Posterior vena cava (tissue), 2 donors: ENCODE results near the gene GUCA2A. TPM values are rescaled to one million over a fixed set of nuclear protein-coding genes. Genes with fewer than 3 reads are reported as not detected.

Source experiments
- DNase-seq: peaks from one replicate; pipeline ENCODE4 v3.0.0-alpha.2; 2020; ENCODE audit warnings: low spot score
- intact Hi-C, 2 donors: fragments of 100-400 bp; cut with DNase I; formaldehyde crosslinking; loops; one replicate each; pipeline versions ENCODE4 v1.14.1 to v1.14.2; 2022 to 2023
- total RNA-seq, 2 donors: library from RNA; stranded (reverse); fragmentation: NEBNext Ultra II Directional; extraction: Animal tissue kit (Norgen Biotek cat#: 25700); gene quantifications; one replicate each; pipeline ENCODE4 v1.2.1, GENCODE V29; 2021
- donor health status: DM: yes; HTN: yes; CAD: no.
- donor health status: DM: yes; HTN: yes; CAD: no.

Gene GUCA2A
- total RNA-seq, 2 donors from 2014 or later, result not detected

GRCh38 chr1:42140191-42140590, 24.4 kb downstream of the GUCA2A start:
- intact Hi-C loops, result no loop called here
- no peak for DNase-seq

GRCh38 chr1:42139444-42139843, 25.1 kb downstream of the GUCA2A start:
- DNase-seq, result no peak
- intact Hi-C loops, result loop anchor here in 1 of 2 donors (2.0 kb wide), 1 partner anchor 49 kb away; no protein-coding TSS in a partner anchor

GRCh38 chr1:42138586-42138985, 26.0 kb downstream of the GUCA2A start:
- intact Hi-C loops, result loop anchor here in 1 of 2 donors (2.0 kb wide), 1 partner anchor 48 kb away; no protein-coding TSS in a partner anchor
- DNase-seq, result no peak

- DNase-seq, result no peak
- intact Hi-C loops, result loop anchor here in 1 of 2 donors (2.0 kb wide), 1 partner anchor 47 kb away; no protein-coding TSS in a partner anchor
These were observed 26.8 kb downstream of the GUCA2A start for GRCh38 chr1:42137766-42138165.

- intact Hi-C loops, result no loop called here
These were observed 28.1 kb downstream of the GUCA2A start for GRCh38 chr1:42136466-42136865.

GRCh38 chr1:42135426-42135825, 29.1 kb downstream of the GUCA2A start:
- DNase-seq, result no peak
- intact Hi-C loops, result no loop called here

More at GRCh38 chr1:42136466-42136865, 28.1 kb downstream of the GUCA2A start:
- no peak for DNase-seq

- no peak for DNase-seq
- intact Hi-C loops, result no loop called here
These were observed 30.6 kb downstream of the GUCA2A start for GRCh38 chr1:42133809-42134526.

GRCh38 chr1:42133390-42133789, 31.2 kb downstream of the GUCA2A start:
- intact Hi-C loops, result no loop called here
- no peak for DNase-seq

- no peak for DNase-seq
These were observed 34.4 kb downstream of the GUCA2A start for GRCh38 chr1:42130061-42130660.

GRCh38 chr1:42128964-42129363, 35.6 kb downstream of the GUCA2A start:
- intact Hi-C loops, result no loop called here
- no peak for DNase-seq

More at GRCh38 chr1:42130061-42130660, 34.4 kb downstream of the GUCA2A start:
- intact Hi-C loops, result no loop called here

GRCh38 chr1:42128499-42128898, 36.0 kb downstream of the GUCA2A start:
- DNase-seq, result no peak
- intact Hi-C loops, result no loop called here

- intact Hi-C loops, result no loop called here
- no peak for DNase-seq
These were observed 36.8 kb downstream of the GUCA2A start for GRCh38 chr1:42127767-42128166.

GRCh38 chr1:42125552-42125951, 39.0 kb downstream of the GUCA2A start:
- no peak for DNase-seq

GRCh38 chr1:42122408-42122807, 42.1 kb downstream of the GUCA2A start:
- intact Hi-C loops, result no loop called here
- DNase-seq, result no peak

More at GRCh38 chr1:42125552-42125951, 39.0 kb downstream of the GUCA2A start:
- intact Hi-C loops, result no loop called here

GRCh38 chr1:42118125-42118524, 46.4 kb downstream of the GUCA2A start:
- intact Hi-C loops, result no loop called here
- DNase-seq, result no peak

GRCh38 chr1:42117214-42117613, 47.3 kb downstream of the GUCA2A start:
- DNase-seq, result no peak
- intact Hi-C loops, result no loop called here

GRCh38 chr1:42114229-42114628, 50.3 kb downstream of the GUCA2A start:
- intact Hi-C loops, result no loop called here
- DNase-seq, result no peak
